ENCODE results near the gene RIN3. TPM values are rescaled to one million over a fixed set of nuclear protein-coding genes. Genes with fewer than 3 reads are reported as not detected.

The RIN3 gene
- total RNA-seq, 1 donor from 2014 or later = 0.22 TPM

- Histone ChIP-seq H3K4me3 (no peak overlapping the region), H3K27ac (no peak overlapping the region), H3K9me3 (ENCODE audit: low read depth) (no peaks in the 10 kb centered on the region), H3F3A (ENCODE audit: low read depth) (peaks cover 11% of the 10 kb centered on the region), H3K4me1 (peaks cover 19% of the 10 kb centered on the region), H3K27me3 (no peaks in the 10 kb centered on the region), H2AFZ (replicated peaks) (no peak overlapping the region), H3K9ac (no peak overlapping the region), H3K79me2 (ENCODE audit: low read depth) (no peaks in the 10 kb centered on the region), H3K36me3 (no peaks in the 10 kb centered on the region), H4K20me1 (ENCODE audit: low read depth) (no peaks in the 10 kb centered on the region), H3K4me2 (no peak overlapping the region)
- H3K27me3 Mint-ChIP-seq (ENCODE audit: insufficient read depth, low read depth) = no peaks in the 10 kb centered on the region
- no peak overlapping the region for H3K4me3 Mint-ChIP-seq
- peak overlapping the region; percentile 57 for H3K27ac Mint-ChIP-seq
- no peak for DNase-seq (ENCODE audit: low spot score)
- H3K9me3 Mint-ChIP-seq = no peaks in the 10 kb centered on the region
- no peaks in the 10 kb centered on the region for H3K36me3 Mint-ChIP-seq
- TF ChIP-seq EZH2phosphoT487 (IDR thresholded peaks at IDR 0.05) (no peak), EZH2 (IDR thresholded peaks at IDR 0.05) (no peak), CTCF (IDR thresholded peaks at IDR 0.05) (no peak)
- H3K4me1 Mint-ChIP-seq = peaks cover 31% of the 10 kb centered on the region
Measured at GRCh38 chr14:92633274-92633616, 119.7 kb downstream of the RIN3 start.

- Histone ChIP-seq H3K36me3 (no peaks in the 10 kb centered on the region), H3F3A (ENCODE audit: low read depth) (peaks cover 8% of the 10 kb centered on the region), H2AFZ (replicated peaks) (no peak overlapping the region), H3K4me1 (peaks cover 15% of the 10 kb centered on the region), H3K27ac (no peak overlapping the region), H3K9me3 (ENCODE audit: low read depth) (no peaks in the 10 kb centered on the region), H4K20me1 (ENCODE audit: low read depth) (no peaks in the 10 kb centered on the region), H3K9ac (no peak overlapping the region), H3K4me3 (no peak overlapping the region), H3K27me3 (no peaks in the 10 kb centered on the region), H3K4me2 (no peak overlapping the region), H3K79me2 (ENCODE audit: low read depth) (no peaks in the 10 kb centered on the region)
- Mint-ChIP-seq H3K27ac (peak overlapping the region; percentile 57), H3K27me3 (ENCODE audit: insufficient read depth, low read depth) (no peaks in the 10 kb centered on the region), H3K4me3 (no peak overlapping the region), H3K9me3 (no peaks in the 10 kb centered on the region), H3K4me1 (peaks cover 31% of the 10 kb centered on the region), H3K36me3 (no peaks in the 10 kb centered on the region)
- TF ChIP-seq CTCF (IDR thresholded peaks at IDR 0.05) = no peak
- DNase-seq (ENCODE audit: low spot score) = no peak
Measured at GRCh38 chr14:92633724-92634123, 120.1 kb downstream of the RIN3 start.

DNA sequence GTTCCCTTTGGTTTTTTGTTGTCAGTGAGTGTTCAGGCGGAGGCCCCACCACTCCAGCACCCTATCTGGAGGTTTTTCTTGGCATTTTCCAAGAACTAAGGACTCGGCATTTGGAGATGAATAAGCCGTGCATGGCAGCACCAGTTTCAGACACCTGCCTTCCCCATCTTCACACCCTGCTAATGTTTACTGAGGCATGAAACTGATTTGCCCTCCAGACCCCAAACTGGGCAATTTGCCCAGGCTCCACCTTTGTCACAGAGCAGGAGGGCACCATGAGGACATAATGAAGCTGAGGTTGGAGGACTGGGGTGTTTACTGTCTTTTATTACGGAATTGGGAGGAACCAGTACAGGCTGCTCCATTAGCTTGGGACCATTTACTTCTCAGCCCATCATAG is 121.5 kb downstream of the RIN3 start:
- H3K9me3 ChIP-seq (ENCODE audit: low read depth) = no peaks in the 10 kb centered on the region
- TF ChIP-seq EZH2phosphoT487 (IDR thresholded peaks at IDR 0.05) = no peak
- no peak for TF ChIP-seq EZH2 (IDR thresholded peaks at IDR 0.05)
- no peak for TF ChIP-seq CTCF (IDR thresholded peaks at IDR 0.05)
- H3K27ac Mint-ChIP-seq = no peak overlapping the region

DNA sequence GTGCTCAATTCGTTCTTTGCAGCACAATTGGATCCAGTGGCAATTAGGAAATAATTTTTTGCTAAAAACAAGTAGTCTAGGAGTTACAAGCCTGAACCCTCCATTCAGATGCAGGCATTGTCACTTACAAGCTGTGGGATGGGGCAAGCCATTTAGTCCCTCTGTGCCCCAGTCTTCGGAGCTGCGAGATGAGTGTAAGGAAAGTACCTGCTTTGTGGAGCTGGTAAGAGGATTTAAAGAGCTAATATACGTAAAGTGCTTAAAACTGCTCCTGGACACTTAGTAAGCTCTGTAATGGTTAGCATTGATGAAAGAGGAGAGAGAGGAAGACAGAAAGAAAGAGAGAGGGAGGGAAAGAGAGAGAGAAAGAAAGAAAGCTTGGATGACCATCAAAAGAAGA is 122.3 kb downstream of the RIN3 start:
- H3K27ac Mint-ChIP-seq = no peak overlapping the region
- no peaks in the 10 kb centered on the region for H3K27me3 ChIP-seq
- peak; percentile 33 for DNase-seq (ENCODE audit: low spot score)
- H3K36me3 Mint-ChIP-seq = no peaks in the 10 kb centered on the region
- peaks cover 7% of the 10 kb centered on the region for H3K27me3 Mint-ChIP-seq (ENCODE audit: insufficient read depth, low read depth)
- H4K20me1 ChIP-seq (ENCODE audit: low read depth) = no peaks in the 10 kb centered on the region
- no peak overlapping the region for H2AFZ ChIP-seq (replicated peaks)
- no peaks in the 10 kb centered on the region for H3K36me3 ChIP-seq
- H3K4me1 ChIP-seq = peaks cover 9% of the 10 kb centered on the region
- no peaks in the 10 kb centered on the region for H3K9me3 Mint-ChIP-seq
- H3F3A ChIP-seq (ENCODE audit: low read depth) = peaks cover 4% of the 10 kb centered on the region
- no peaks in the 10 kb centered on the region for H3K79me2 ChIP-seq (ENCODE audit: low read depth)
- TF ChIP-seq CTCF (IDR thresholded peaks at IDR 0.05) (no peak), EZH2phosphoT487 (IDR thresholded peaks at IDR 0.05) (no peak), EZH2 (IDR thresholded peaks at IDR 0.05) (no peak)
- no peak overlapping the region for H3K27ac ChIP-seq
- H3K4me3 Mint-ChIP-seq = no peak overlapping the region
- H3K4me3 ChIP-seq = no peak overlapping the region
- no peak overlapping the region for H3K4me2 ChIP-seq
- no peaks in the 10 kb centered on the region for H3K9me3 ChIP-seq (ENCODE audit: low read depth)
- H3K4me1 Mint-ChIP-seq = peaks cover 31% of the 10 kb centered on the region
- H3K9ac ChIP-seq = no peak overlapping the region

More for the DNA sequence above, 121.5 kb downstream of the RIN3 start:
- no peak overlapping the region for H2AFZ ChIP-seq (replicated peaks)
- Mint-ChIP-seq H3K4me1 (peaks cover 31% of the 10 kb centered on the region), H3K4me3 (no peak overlapping the region), H3K36me3 (no peaks in the 10 kb centered on the region), H3K9me3 (no peaks in the 10 kb centered on the region), H3K27me3 (ENCODE audit: insufficient read depth, low read depth) (peaks cover 7% of the 10 kb centered on the region)
- H3K9ac ChIP-seq = no peak overlapping the region
- H3K4me1 ChIP-seq = peaks cover 9% of the 10 kb centered on the region
- no peaks in the 10 kb centered on the region for H3K36me3 ChIP-seq
- no peaks in the 10 kb centered on the region for H4K20me1 ChIP-seq (ENCODE audit: low read depth)
- DNase-seq (ENCODE audit: low spot score) = no peak
- no peak overlapping the region for H3K4me3 ChIP-seq
- H3K4me2 ChIP-seq = no peak overlapping the region
- H3F3A ChIP-seq (ENCODE audit: low read depth) = peaks cover 4% of the 10 kb centered on the region
- no peaks in the 10 kb centered on the region for H3K27me3 ChIP-seq
- H3K79me2 ChIP-seq (ENCODE audit: low read depth) = no peaks in the 10 kb centered on the region
- H3K27ac ChIP-seq = no peak overlapping the region

Data from neural progenitor cell (in vitro differentiated cells).